Choroid plexus epithelial cell (primary cell): Measurements from ENCODE around the gene KIAA0825.

Experiments used
- DNase-seq: peaks from one replicate; pipeline ENCODE4 v3.0.0-alpha.2; 2010; ENCODE audit warnings: low read depth
- H3K4me3 ChIP-seq: 2 replicates; pipeline ENCODE4 v1.5.1; 2011; ENCODE audit warnings: low read depth, mild to moderate bottlenecking, control low read depth, low read length, moderate library complexity
- TF ChIP-seq, protein P1 (sequence below): conservative IDR thresholded peaks from 2 replicates; pipeline ENCODE4 v1.5.1; 2011; ENCODE audit warnings: low read depth, mild to moderate bottlenecking, control low read depth, inconsistent platforms, low read length, moderate library complexity

Gene KIAA0825

GRCh38 chr5:94526706-94527105 is 91.7 kb downstream of the KIAA0825 start:
- no peak for DNase-seq
- H3K4me3 ChIP-seq = no peak overlapping the region
- TF ChIP-seq, protein P1, sequence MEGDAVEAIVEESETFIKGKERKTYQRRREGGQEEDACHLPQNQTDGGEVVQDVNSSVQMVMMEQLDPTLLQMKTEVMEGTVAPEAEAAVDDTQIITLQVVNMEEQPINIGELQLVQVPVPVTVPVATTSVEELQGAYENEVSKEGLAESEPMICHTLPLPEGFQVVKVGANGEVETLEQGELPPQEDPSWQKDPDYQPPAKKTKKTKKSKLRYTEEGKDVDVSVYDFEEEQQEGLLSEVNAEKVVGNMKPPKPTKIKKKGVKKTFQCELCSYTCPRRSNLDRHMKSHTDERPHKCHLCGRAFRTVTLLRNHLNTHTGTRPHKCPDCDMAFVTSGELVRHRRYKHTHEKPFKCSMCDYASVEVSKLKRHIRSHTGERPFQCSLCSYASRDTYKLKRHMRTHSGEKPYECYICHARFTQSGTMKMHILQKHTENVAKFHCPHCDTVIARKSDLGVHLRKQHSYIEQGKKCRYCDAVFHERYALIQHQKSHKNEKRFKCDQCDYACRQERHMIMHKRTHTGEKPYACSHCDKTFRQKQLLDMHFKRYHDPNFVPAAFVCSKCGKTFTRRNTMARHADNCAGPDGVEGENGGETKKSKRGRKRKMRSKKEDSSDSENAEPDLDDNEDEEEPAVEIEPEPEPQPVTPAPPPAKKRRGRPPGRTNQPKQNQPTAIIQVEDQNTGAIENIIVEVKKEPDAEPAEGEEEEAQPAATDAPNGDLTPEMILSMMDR = no peak

- no peak overlapping the region for H3K4me3 ChIP-seq
- DNase-seq = peak; percentile 72
- TF ChIP-seq, protein P1 = peak; percentile 71
Measured at GRCh38 chr5:94524841-94525697, 93.3 kb downstream of the KIAA0825 start.

- DNase-seq = no peak
- TF ChIP-seq, protein P1 = no peak
- H3K4me3 ChIP-seq = no peak overlapping the region
Measured at GRCh38 chr5:94523018-94523417, 95.4 kb downstream of the KIAA0825 start.

GRCh38 chr5:94522117-94522516 is 96.3 kb downstream of the KIAA0825 start:
- peak; percentile 41 for DNase-seq
- H3K4me3 ChIP-seq = no peak overlapping the region
- TF ChIP-seq, protein P1 = no peak

GRCh38 chr5:94517490-94518488 is 100.6 kb downstream of the KIAA0825 start:
- TF ChIP-seq, protein P1 = no peak
- no peak overlapping the region for H3K4me3 ChIP-seq
- DNase-seq = peak; percentile 44

DNA sequence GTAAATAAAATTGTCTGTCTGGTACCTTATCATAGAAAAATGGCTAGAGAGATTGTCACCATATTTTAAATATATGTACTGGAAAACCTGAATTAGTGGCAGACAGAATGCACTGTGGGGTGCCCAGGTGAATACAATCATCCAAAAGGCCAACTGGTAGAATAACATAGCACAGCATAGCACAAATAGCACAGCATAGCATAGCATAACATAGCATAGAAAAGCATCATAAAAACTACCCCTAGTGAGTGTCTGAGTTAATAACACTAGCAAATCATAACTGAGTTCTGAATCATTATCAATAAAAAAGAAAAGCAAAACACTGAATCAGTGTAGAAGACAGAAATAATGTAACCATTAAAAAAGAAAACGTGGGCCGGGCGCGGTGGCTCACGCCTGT is 102.3 kb downstream of the KIAA0825 start:
- no peak overlapping the region for H3K4me3 ChIP-seq
- no peak for DNase-seq
- TF ChIP-seq, protein P1 = no peak
